Central memory CD8-positive, alpha-beta T cell (primary cell): ENCODE results near the gene SARDH.
A peak's percentile ranks its signal among the peaks of the same experiment; 100 is the strongest.

Experiments
- ATAC-seq: fragments of 150-1000 bp; cut with Tn5 transposase; replicated peaks from 2 replicates; pipeline ENCODE4 v1.10.0; 2022; ENCODE audit warnings: mild to moderate bottlenecking, moderate FRiP score, moderate number of reproducible peaks; ENCODE audit not compliant: poor library complexity, severe bottlenecking; ENCODE audit errors: extremely low read depth
- DNase-seq, 2 donors: peaks; one replicate each; pipeline ENCODE4 v3.0.0; 2021; ENCODE audit warnings: low spot score in 2 of 2
- H3K27ac Mint-ChIP-seq: one replicate; pipeline ENCODE4 v1.8.0; 2022; ENCODE audit warnings: low read depth, mild to moderate bottlenecking, moderate library complexity, mixed read lengths
- H3K27me3 Mint-ChIP-seq: one replicate; pipeline ENCODE4 v1.8.0; 2022; ENCODE audit warnings: mixed read lengths
- H3K36me3 Mint-ChIP-seq: one replicate; pipeline ENCODE4 v1.8.0; 2022; ENCODE audit warnings: mild to moderate bottlenecking, moderate library complexity, mixed read lengths; ENCODE audit not compliant: insufficient read depth
- H3K4me1 Mint-ChIP-seq: one replicate; pipeline ENCODE4 v1.8.0; 2022; ENCODE audit warnings: mixed read lengths
- H3K4me3 Mint-ChIP-seq: one replicate; pipeline ENCODE4 v1.8.0; 2022; ENCODE audit warnings: mild to moderate bottlenecking, moderate library complexity, mixed read lengths
- H3K9me3 Mint-ChIP-seq: one replicate; pipeline ENCODE4 v1.8.0; 2022; ENCODE audit warnings: mixed read lengths

The SARDH gene

DNA sequence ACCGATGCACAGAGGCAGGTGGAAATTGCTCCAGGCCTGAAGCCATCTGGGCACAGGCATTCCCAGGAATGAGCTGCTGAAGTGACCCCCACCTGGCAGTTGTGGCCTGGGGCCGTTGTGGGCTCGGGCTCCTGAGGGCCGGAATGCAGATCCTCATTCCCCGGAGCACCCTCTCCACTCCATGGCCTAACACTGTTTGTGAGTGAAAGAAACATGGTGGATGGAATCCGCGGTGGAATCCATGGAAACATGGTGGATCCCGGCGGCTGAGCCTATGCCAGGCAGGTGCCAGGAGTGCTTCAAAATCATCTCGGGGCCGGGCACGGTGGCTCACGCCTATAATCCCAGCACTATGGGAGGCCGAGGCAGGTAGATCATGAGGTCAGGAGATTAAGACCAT lies 3.6 kb upstream of the SARDH start:
- no peaks in the 10 kb centered on the region for H3K9me3 Mint-ChIP-seq
- peaks cover 15% of the 10 kb centered on the region for H3K27me3 Mint-ChIP-seq
- no peak for ATAC-seq
- H3K4me1 Mint-ChIP-seq, result no peaks in the 10 kb centered on the region
- H3K27ac Mint-ChIP-seq, result no peak overlapping the region
- DNase-seq, result no peak
- H3K36me3 Mint-ChIP-seq, result peaks cover 5% of the 10 kb centered on the region
- H3K4me3 Mint-ChIP-seq, result no peak overlapping the region

DNA sequence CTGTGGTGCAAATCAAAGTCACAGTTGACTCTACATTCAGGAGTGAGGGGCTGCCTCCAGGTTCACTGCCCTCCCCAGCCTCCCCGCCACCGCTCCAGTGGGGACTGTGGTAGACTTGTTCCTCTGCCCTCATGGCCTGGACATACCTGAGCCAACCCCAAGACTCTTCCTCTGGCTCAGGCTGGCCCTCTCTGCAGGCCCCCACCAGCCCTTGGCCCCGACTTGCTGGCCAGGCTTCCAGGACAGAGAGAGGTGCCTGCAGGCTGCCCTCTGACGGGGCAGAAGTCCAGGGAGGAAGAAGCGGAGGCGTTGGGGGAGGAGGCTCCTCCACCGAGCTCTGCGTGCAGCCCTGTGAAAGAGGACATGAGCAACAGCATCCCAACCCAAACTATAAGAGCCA lies 2.8 kb upstream of the SARDH start:
- ATAC-seq, result no peak
- Mint-ChIP-seq H3K4me1 (no peaks in the 10 kb centered on the region), H3K9me3 (no peaks in the 10 kb centered on the region), H3K27ac (no peak overlapping the region), H3K4me3 (no peak overlapping the region), H3K36me3 (peaks cover 5% of the 10 kb centered on the region), H3K27me3 (peaks cover 7% of the 10 kb centered on the region)
- no peak for DNase-seq

DNA sequence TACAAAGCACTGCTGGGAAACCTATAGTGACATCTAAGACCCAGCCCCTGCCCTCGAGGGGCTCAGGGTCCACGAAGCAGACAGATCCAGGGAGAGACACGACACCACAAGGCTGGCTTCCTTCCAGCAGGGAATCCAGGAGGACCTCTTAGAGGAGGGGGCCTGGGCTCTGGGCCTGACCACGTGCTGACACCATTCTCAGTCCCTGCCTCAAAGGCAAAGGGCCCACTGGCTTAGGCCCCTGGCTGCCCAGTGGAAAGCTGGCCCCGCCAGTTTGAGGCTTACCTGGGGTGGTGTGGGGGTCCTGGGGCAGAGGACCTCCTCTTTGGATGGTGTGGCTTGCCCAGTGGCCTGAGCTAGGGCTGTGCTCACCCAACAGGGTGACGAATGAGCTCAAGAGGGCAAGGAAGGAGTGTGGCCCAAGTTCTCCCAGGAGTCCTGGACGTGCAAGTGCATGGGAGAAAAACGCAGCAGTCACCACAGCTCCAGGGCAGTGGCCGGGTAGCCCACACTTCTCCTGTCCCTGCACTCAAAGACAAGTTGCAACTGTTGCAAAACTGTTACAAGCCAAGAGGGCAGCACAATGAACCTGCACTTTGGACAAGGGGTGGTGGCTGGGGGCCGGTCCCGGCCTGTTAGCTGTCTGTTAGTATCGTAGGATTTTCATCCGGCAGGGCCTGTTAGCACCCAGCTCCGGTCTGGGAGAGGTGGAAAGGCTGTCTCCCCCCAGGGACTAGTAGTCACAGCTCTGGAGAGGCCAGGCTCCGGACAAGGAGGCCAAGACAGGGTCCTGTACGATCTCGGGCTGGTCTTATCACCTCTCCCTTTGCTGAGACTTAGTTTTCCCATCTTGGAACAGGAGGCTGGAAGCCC lies 1.5 kb upstream of the SARDH start:
- H3K4me1 Mint-ChIP-seq, result no peaks in the 10 kb centered on the region
- no peaks in the 10 kb centered on the region for H3K9me3 Mint-ChIP-seq
- no peaks in the 10 kb centered on the region for H3K27me3 Mint-ChIP-seq
- no peak for ATAC-seq
- H3K4me3 Mint-ChIP-seq, result no peak overlapping the region
- H3K36me3 Mint-ChIP-seq, result peaks cover 5% of the 10 kb centered on the region
- H3K27ac Mint-ChIP-seq, result no peak overlapping the region
- no peak for DNase-seq

DNA sequence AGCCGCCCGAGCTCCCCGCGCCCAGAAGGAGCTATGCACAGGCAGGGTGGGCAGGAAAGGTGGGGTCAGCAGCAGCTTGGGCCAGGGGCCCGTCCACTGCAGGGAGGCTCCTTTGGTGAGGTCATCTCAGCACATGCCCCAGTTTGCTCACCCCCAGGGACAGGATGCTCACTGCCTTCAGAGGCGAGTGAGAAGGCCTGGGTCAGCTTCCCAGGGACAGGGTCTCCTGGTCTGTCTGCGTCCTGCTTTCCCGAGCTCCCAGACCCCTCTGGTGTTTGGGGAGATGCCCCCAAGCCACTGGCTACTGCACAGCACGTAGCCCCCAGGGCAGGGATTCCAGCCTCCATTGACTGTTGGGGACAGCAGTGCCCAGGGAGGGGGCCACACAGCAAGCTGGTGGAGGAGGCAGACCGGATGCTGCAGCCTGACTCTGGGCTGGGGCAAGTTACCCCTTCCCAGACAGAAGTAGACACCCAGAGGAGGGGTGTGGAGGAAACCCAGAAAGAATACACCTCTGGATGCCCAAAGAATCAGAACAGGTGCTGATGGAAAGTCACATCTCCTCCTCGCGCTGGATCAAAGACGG lies 581 bp upstream of the SARDH start:
- no peak for ATAC-seq
- H3K36me3 Mint-ChIP-seq, result peaks cover 5% of the 10 kb centered on the region
- no peaks in the 10 kb centered on the region for H3K27me3 Mint-ChIP-seq
- H3K4me1 Mint-ChIP-seq, result no peaks in the 10 kb centered on the region
- H3K9me3 Mint-ChIP-seq, result no peaks in the 10 kb centered on the region
- no peak overlapping the region for H3K27ac Mint-ChIP-seq
- no peak for DNase-seq
- H3K4me3 Mint-ChIP-seq, result peak overlapping the region; percentile 56

DNA sequence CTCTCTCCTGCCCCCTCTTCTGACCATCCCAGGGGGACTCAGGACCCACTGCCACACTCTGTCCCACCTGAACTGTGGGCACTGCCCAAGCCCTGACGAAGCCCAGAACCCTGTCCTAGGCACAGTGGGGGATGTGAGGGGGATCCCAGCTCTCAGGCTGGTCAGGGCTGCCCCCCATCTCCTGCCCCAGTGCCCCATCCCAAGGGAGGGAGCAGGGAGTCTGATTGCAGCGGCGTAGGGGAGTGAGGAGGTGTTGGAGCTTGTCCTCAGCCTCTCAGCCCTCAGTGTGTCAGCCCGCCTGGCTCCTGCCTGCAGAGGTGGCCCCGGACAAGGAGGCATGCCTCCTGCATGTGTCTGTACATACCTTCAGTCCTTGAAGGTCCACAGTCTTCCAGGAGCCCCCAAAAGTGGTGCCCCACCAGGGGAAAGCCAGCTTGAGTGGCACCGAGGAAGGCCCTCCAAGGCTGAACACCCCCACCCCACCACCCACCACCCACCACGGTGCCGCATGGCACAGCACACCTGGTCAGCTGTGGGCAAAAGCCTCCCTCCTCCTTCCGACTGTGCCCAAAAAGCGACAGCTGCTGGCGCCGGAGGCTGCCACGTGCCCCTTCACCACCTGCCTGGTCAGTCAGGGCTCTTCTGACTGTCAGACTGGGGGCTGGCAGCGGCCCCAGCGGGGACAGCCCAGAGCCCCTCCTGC lies 930 bp downstream of the SARDH start:
- DNase-seq (no peak), ATAC-seq (no peak)
- Mint-ChIP-seq H3K36me3 (peaks cover 2% of the 10 kb centered on the region), H3K4me3 (peak overlapping the region; percentile 56), H3K27me3 (no peaks in the 10 kb centered on the region), H3K9me3 (no peaks in the 10 kb centered on the region), H3K4me1 (no peaks in the 10 kb centered on the region), H3K27ac (peak overlapping the region; percentile 44)

DNA sequence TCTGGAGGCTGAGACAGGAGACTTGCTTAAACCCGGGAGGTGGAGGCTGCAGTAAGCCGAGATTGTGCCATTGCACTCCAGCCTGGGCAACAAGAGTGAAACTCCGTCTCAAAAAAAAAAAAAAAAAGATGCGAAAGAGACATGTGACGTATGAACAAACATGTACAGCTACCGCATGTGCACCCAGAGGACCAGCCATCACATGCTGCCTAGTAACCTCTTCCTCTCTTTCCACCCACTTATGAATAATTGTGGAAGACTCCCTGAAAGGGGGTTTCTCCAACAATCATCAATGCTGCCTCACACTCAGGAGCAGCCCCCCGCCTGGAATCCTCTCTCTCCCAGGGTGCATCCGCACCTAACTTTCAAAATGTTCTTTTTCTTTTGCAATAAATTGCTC lies 2.2 kb downstream of the SARDH start:
- Mint-ChIP-seq H3K4me1 (no peaks in the 10 kb centered on the region), H3K27me3 (no peaks in the 10 kb centered on the region), H3K27ac (no peak overlapping the region), H3K36me3 (peaks cover 2% of the 10 kb centered on the region), H3K9me3 (no peaks in the 10 kb centered on the region), H3K4me3 (no peak overlapping the region)
- DNase-seq (no peak), ATAC-seq (no peak)

DNA sequence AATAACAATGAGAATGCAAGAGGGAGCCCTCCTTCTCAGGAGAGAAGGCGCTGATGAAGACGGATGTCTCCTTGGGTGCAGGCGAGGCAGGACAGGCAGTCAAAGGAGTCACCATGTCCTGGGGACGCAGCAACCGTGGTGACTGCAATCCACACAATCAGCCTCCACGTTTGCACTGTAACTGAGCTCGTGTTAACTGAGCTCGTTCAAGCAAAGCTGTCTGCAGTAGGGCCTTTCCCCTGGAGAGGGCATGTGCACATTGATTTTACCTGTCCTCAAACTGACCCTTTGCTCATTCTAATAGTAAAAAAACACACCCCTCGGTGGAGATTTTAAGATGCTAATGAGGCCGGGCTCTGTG lies 2.8 kb downstream of the SARDH start:
- H3K4me3 Mint-ChIP-seq, result no peak overlapping the region
- H3K9me3 Mint-ChIP-seq, result no peaks in the 10 kb centered on the region
- H3K27me3 Mint-ChIP-seq, result no peaks in the 10 kb centered on the region
- H3K36me3 Mint-ChIP-seq, result peaks cover 2% of the 10 kb centered on the region
- ATAC-seq (no peak), DNase-seq (no peak)
- H3K4me1 Mint-ChIP-seq, result no peaks in the 10 kb centered on the region
- no peak overlapping the region for H3K27ac Mint-ChIP-seq

DNA sequence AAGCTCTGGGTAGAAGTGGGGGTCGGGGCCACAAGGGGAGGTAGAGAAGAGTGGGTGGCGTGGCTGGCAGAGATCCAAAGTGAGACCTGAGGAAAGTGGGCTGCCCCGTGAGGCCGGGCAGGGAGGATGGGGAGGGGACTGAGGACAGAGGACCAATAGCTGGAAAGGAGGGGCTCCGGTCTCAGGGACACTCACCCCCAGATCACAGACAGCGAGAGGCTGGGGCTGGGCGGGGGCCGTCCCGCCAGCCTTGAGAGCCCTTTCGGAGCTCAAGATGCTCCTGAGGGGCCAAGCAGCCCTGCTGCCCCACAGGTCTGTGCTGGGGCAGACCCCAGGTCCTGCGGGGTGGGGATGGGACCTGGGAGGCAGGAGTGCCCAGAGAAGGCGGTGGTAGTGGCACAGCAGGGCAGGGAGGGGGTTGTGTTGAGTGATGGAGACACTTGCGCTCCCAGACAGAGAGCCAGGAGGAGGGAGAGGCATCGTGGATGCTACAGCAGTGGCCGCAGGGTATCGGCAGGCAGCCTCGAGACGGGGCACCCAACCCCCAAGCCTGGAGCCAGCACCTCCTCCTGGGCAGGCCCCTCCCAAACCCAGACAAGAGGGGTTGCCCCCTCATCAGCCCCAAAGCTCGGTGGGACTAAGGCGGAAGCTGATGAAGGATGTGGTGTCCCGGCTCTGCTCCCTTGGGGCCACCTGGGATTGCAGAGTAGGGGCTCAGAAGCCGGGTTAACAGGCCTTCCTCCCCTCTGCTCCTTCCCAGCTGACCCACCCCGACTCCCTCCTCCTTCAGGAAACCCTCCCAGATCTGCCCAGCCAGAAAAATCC lies 3.4 kb downstream of the SARDH start:
- ATAC-seq (no peak), DNase-seq (no peak)
- no peaks in the 10 kb centered on the region for H3K27me3 Mint-ChIP-seq
- H3K4me3 Mint-ChIP-seq, result no peak overlapping the region
- no peaks in the 10 kb centered on the region for H3K9me3 Mint-ChIP-seq
- peaks cover 2% of the 10 kb centered on the region for H3K36me3 Mint-ChIP-seq
- H3K4me1 Mint-ChIP-seq, result no peaks in the 10 kb centered on the region
- H3K27ac Mint-ChIP-seq, result no peak overlapping the region

DNA sequence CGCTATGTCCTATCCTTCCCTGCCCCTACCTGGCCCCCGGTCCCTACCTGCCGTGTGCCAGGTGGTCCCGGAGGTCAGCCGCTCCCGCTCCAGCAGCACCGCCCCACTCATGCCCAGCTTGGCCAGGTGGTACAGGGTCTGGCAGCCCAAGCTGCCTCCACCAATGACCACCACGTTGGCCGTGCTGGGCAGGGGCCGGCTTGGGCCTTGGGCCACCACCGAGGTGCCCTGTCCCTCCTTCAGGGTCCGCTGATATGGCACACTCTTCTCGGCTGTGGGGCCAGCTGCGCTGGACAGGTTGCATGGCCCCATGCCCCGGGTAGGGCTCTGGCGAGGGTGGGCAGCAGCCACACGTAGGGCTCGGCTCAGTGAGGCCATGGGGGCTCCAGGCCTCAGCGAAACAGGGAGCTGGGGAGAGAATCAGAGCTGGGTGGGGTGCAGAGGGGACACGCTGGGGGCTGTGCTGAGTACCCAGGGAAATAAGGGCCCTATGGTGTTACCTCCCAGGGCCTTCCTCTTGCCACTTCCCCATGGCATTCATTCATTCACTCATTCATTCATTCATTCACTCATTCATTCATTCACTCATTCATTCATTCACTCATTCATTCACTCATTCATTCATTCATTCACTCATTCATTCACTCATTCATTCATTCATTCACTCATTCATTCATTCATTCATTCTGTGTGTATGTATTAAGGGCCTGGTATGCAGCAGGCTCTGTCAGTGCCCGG lies 4.2 kb downstream of the SARDH start:
- Mint-ChIP-seq H3K27ac (no peak overlapping the region), H3K4me3 (no peak overlapping the region)

DNA sequence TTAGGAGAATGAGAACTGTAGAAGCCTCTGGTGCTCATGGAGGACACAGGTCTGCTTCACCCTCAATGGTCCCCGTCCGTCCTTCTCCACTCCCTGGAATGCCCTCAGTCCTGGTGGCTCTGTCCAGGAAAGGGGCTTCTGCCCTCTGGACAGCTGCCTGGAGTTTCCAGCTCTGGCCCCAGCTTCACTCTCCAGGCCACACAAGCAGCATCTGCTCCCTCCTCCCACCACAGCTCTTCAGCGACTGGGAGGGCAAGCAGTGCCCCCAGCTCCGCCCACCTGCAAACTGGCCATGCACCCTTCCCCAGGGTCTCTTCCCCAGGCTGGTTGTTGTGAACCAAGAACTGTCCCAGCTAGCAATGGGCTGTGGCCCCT lies 4.7 kb downstream of the SARDH start:
- Mint-ChIP-seq H3K9me3 (no peaks in the 10 kb centered on the region), H3K27me3 (no peaks in the 10 kb centered on the region), H3K36me3 (peaks cover 2% of the 10 kb centered on the region), H3K4me1 (no peaks in the 10 kb centered on the region), H3K27ac (no peak overlapping the region), H3K4me3 (no peak overlapping the region)
- DNase-seq, result no peak
- ATAC-seq, result no peak

More for the DNA sequence above, 4.2 kb downstream of the SARDH start:
- Mint-ChIP-seq H3K27me3 (no peaks in the 10 kb centered on the region), H3K9me3 (no peaks in the 10 kb centered on the region), H3K4me1 (no peaks in the 10 kb centered on the region), H3K36me3 (peaks cover 2% of the 10 kb centered on the region)
- ATAC-seq (no peak), DNase-seq (no peak)

DNA sequence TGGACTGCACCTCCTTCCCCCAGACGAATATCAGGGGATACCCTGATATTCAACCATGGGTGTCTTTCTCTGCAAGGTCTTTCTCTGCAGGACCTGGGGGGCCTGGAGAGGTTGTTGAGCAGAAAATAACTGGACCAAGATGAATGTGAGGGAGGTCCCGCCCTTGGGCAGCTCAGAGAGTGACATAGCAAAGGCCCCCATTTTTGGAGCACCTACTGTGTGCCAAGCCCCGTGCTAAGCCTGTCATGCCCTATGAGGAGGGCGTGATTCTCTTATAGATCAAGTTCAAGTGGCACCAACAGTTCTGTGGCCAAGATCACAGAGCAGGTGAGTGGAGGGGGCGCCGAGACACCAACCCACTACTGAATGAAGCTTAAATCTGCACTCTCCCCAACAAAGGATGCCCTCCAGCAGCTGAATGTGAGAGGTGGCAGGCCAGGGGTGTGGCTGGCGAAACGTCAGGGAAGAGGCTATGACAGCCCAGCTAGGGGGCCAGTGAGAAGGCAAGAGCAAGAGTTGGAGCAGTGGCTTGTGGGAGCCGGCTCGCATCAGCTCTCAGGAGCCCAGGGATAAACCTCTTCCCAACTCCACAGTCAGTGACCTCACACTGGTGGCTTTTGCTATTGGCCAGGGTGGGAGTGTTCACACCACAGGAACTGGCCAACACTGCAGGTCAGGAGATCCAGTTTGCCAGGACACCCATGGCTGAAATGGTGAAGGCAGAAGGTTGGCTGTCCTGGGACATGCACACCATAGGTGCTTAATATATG lies 5.3 kb downstream of the SARDH start:
- no peaks in the 10 kb centered on the region for H3K9me3 Mint-ChIP-seq
- DNase-seq (no peak), ATAC-seq (no peak)
- H3K4me1 Mint-ChIP-seq, result no peaks in the 10 kb centered on the region
- H3K27ac Mint-ChIP-seq, result no peak overlapping the region
- no peak overlapping the region for H3K4me3 Mint-ChIP-seq
- no peaks in the 10 kb centered on the region for H3K27me3 Mint-ChIP-seq
- peaks cover 2% of the 10 kb centered on the region for H3K36me3 Mint-ChIP-seq
